ENCODE results near the gene RNF113B. TPM values are rescaled to one million over a fixed set of nuclear protein-coding genes. Genes with fewer than 3 reads are reported as not detected.

The RNF113B gene
- total RNA-seq, 3 donors from 2014 or later (not counting 1 experiment from before 2014, with no cell fraction given), result not detected

DNA sequence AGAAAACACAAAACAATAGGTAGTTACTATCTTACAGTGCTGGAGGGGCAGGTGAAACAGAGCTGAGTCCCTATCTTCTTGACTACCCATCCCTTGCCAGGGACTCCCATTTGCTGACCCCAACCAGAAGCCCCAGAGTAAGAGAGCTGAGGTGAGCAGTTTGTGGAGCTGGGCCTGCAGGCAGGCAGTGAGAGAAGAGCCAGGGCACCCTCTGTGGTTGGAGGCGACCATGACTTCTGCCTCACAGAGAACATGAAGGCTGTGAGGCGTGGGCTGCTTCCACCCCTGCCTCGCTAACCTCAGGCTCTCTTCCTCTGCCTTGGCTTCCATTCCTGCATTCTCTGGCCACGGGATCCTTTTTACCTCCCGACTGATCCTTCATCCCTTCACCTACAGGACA, 47.5 kb upstream of the RNF113B start:
- no peaks in the 10 kb centered on the region for H3K27me3 Mint-ChIP-seq (ENCODE audit: low read depth in 2 of 2)
- intact Hi-C loops (cut with micrococcal nuclease), result no loop called here
- Histone ChIP-seq H3K27ac (ENCODE audit: low read length) (no peak overlapping the region), H3K36me3 (ENCODE audit: control insufficient read depth, insufficient read depth, low read length) (no peaks in the 10 kb centered on the region), H3K9me3 (ENCODE audit: control insufficient read depth, insufficient read depth, low read length) (no peaks in the 10 kb centered on the region), H3K4me1 (ENCODE audit: control insufficient read depth, insufficient read depth, low read length) (no peaks in the 10 kb centered on the region), H3K4me3 (ENCODE audit: low read length) (no peak overlapping the region), H3K27me3 (ENCODE audit: control insufficient read depth, insufficient read depth, low read length) (no peaks in the 10 kb centered on the region)
- no peaks in the 10 kb centered on the region for H3K9me3 Mint-ChIP-seq
- H3K4me1 Mint-ChIP-seq, result no peaks in the 10 kb centered on the region
- no peaks in the 10 kb centered on the region for H3K36me3 Mint-ChIP-seq
- no peak overlapping the region for H3K27ac Mint-ChIP-seq
- TF ChIP-seq, protein P1, sequence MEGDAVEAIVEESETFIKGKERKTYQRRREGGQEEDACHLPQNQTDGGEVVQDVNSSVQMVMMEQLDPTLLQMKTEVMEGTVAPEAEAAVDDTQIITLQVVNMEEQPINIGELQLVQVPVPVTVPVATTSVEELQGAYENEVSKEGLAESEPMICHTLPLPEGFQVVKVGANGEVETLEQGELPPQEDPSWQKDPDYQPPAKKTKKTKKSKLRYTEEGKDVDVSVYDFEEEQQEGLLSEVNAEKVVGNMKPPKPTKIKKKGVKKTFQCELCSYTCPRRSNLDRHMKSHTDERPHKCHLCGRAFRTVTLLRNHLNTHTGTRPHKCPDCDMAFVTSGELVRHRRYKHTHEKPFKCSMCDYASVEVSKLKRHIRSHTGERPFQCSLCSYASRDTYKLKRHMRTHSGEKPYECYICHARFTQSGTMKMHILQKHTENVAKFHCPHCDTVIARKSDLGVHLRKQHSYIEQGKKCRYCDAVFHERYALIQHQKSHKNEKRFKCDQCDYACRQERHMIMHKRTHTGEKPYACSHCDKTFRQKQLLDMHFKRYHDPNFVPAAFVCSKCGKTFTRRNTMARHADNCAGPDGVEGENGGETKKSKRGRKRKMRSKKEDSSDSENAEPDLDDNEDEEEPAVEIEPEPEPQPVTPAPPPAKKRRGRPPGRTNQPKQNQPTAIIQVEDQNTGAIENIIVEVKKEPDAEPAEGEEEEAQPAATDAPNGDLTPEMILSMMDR (IDR thresholded peaks at IDR 0.05), result no peak
- no peak for DNase-seq
- 84% methylated on average over 5 of the region's 5 CpGs for WGBS (ENCODE audit: insufficient coverage)
- ATAC-seq, result no peak
- no peak overlapping the region for H3K4me3 Mint-ChIP-seq

DNA sequence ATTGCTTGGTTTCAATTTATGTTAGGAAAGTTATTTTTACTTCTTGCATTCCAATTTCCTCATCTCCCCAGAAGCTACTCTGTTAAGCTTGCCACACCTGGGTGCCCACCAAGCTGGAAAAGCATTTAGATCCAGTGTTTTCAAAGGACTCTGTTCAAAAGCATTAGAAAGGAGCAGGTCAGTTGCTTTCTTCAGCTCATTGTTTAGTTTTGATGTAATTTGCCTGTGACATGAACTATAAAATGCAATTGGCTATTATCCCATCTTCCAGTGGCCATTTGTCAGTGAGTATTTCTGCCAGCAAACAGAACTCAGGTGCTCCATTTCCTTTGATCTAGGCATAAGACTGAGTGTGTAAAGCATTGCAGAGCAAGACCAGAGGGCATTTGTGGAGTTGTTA, 46.7 kb upstream of the RNF113B start:
- Histone ChIP-seq H3K27me3 (ENCODE audit: control insufficient read depth, insufficient read depth, low read length) (no peaks in the 10 kb centered on the region), H3K27ac (ENCODE audit: low read length) (no peak overlapping the region), H3K9me3 (ENCODE audit: control insufficient read depth, insufficient read depth, low read length) (no peaks in the 10 kb centered on the region), H3K4me3 (ENCODE audit: low read length) (no peak overlapping the region), H3K36me3 (ENCODE audit: control insufficient read depth, insufficient read depth, low read length) (no peaks in the 10 kb centered on the region), H3K4me1 (ENCODE audit: control insufficient read depth, insufficient read depth, low read length) (no peaks in the 10 kb centered on the region)
- ATAC-seq (no peak), DNase-seq (no peak)
- H3K27me3 Mint-ChIP-seq (ENCODE audit: low read depth in 2 of 2), result no peaks in the 10 kb centered on the region
- H3K4me1 Mint-ChIP-seq, result no peaks in the 10 kb centered on the region
- no peaks in the 10 kb centered on the region for H3K36me3 Mint-ChIP-seq
- TF ChIP-seq, protein P1 (IDR thresholded peaks at IDR 0.05), result no peak
- intact Hi-C loops (cut with micrococcal nuclease), result no loop called here
- no peaks in the 10 kb centered on the region for H3K9me3 Mint-ChIP-seq
- H3K27ac Mint-ChIP-seq, result no peak overlapping the region
- H3K4me3 Mint-ChIP-seq, result no peak overlapping the region

DNA sequence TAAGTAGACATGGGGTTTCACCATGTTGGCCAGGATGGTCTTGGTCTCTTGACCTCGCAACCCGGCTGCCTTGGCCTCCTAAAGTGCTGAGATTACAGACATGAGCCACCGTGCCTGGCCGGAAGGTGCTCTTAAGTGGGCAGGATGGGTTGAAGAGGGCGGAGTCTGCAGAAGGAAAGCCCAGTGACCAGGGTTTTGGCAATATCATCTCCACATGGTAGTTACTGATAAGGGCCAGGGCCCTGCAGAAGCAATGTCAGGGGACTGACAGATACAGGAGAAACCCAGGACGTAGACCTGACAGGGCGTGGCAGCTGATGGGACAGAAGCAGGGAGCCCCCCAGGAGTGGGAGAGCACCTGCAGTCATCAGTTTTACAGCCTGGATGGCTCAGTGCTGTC, 45.7 kb upstream of the RNF113B start:
- no peak for DNase-seq
- TF ChIP-seq, protein P1 (IDR thresholded peaks at IDR 0.05), result no peak
- Histone ChIP-seq H3K36me3 (ENCODE audit: control insufficient read depth, insufficient read depth, low read length) (no peaks in the 10 kb centered on the region), H3K9me3 (ENCODE audit: control insufficient read depth, insufficient read depth, low read length) (no peaks in the 10 kb centered on the region), H3K27me3 (ENCODE audit: control insufficient read depth, insufficient read depth, low read length) (no peaks in the 10 kb centered on the region), H3K27ac (ENCODE audit: low read length) (no peak overlapping the region), H3K4me3 (ENCODE audit: low read length) (no peak overlapping the region), H3K4me1 (ENCODE audit: control insufficient read depth, insufficient read depth, low read length) (no peaks in the 10 kb centered on the region)
- intact Hi-C loops (cut with micrococcal nuclease), result no loop called here
- Mint-ChIP-seq H3K4me1 (no peaks in the 10 kb centered on the region), H3K36me3 (no peaks in the 10 kb centered on the region), H3K27me3 (ENCODE audit: low read depth in 2 of 2) (no peaks in the 10 kb centered on the region), H3K9me3 (no peaks in the 10 kb centered on the region), H3K4me3 (no peak overlapping the region), H3K27ac (no peak overlapping the region)
- no peak for ATAC-seq
- WGBS (ENCODE audit: insufficient coverage), result 84% methylated on average over 7 of the region's 7 CpGs

DNA sequence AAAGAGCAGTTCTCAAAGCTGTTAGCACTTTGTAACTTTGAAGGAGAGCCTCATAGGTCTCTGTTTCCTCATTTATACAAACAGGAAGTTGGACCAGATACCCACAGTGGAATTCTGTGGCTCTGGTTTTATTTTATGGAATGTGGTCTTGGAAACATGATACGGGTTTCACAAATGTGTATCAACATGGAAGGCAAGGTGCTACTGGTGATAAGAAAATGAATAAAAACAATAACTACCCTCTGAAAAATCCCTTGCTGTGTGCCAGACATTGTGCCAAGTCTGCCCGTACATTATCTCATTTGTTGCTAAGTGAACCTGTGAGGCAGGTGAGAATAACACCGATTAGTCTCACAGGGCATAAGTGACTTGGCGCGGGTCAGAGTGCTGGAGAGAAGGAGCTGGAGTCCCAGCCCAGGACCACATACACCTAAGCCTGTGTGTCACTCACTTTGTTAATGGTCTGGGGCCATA, 45.0 kb upstream of the RNF113B start:
- intact Hi-C loops (cut with micrococcal nuclease), result no loop called here
- Mint-ChIP-seq H3K4me3 (no peak overlapping the region), H3K9me3 (no peaks in the 10 kb centered on the region), H3K27ac (no peak overlapping the region), H3K4me1 (no peaks in the 10 kb centered on the region), H3K27me3 (ENCODE audit: low read depth in 2 of 2) (no peaks in the 10 kb centered on the region), H3K36me3 (no peaks in the 10 kb centered on the region)
- ATAC-seq (no peak), DNase-seq (no peak)
- H3K27ac ChIP-seq (ENCODE audit: low read length), result no peak overlapping the region
- H3K36me3 ChIP-seq (ENCODE audit: control insufficient read depth, insufficient read depth, low read length), result no peaks in the 10 kb centered on the region
- H3K27me3 ChIP-seq (ENCODE audit: control insufficient read depth, insufficient read depth, low read length), result no peaks in the 10 kb centered on the region
- H3K4me3 ChIP-seq (ENCODE audit: low read length), result no peak overlapping the region
- TF ChIP-seq, protein P1 (IDR thresholded peaks at IDR 0.05), result no peak
- no peaks in the 10 kb centered on the region for H3K4me1 ChIP-seq (ENCODE audit: control insufficient read depth, insufficient read depth, low read length)
- no peaks in the 10 kb centered on the region for H3K9me3 ChIP-seq (ENCODE audit: control insufficient read depth, insufficient read depth, low read length)
- WGBS (ENCODE audit: insufficient coverage), result 96% methylated on average over 4 of the region's 5 CpGs
